ENCODE results near the gene PURA.
A peak's percentile ranks its signal among the peaks of the same experiment; 100 is the strongest.

The PURA gene

GRCh38 chr5:140107312-140108092, 6.4 kb upstream of the PURA start (continued):
- TF ChIP-seq PRDM6 (tag by site-specific recombination; IDR thresholded peaks at IDR 0.05) (no peak), PATZ1 (tag by site-specific recombination; IDR thresholded peaks at IDR 0.05) (no peak), ZBTB6 (tag by site-specific recombination; IDR thresholded peaks at IDR 0.05) (peak; percentile 16; the same call in 1 of the 2 replicates), MEIS1 (CRISPR knock-in tag; IDR thresholded peaks at IDR 0.05; ENCODE audit: borderline replicate concordance) (no peak), KLF9 (tag by site-specific recombination; IDR thresholded peaks at IDR 0.05; ENCODE audit: low read depth) (peak; percentile 78), SALL2 (tag by site-specific recombination; IDR thresholded peaks at IDR 0.05; ENCODE audit: borderline replicate concordance) (no peak), ZNF707 (tag by site-specific recombination; IDR thresholded peaks at IDR 0.05) (no peak), ZNF513 (tag by site-specific recombination; IDR thresholded peaks at IDR 0.05) (peak; percentile 84), ZNF2 (tag by site-specific recombination; IDR thresholded peaks at IDR 0.05) (no peak), ZNF837 (tag by site-specific recombination; IDR thresholded peaks at IDR 0.05) (no peak), ZNF449 (tag by site-specific recombination; IDR thresholded peaks at IDR 0.05) (no peak), RBAK (tag by site-specific recombination; IDR thresholded peaks at IDR 0.05) (no peak), ZIC2 (tag by site-specific recombination; IDR thresholded peaks at IDR 0.05) (no peak), ZFP41 (tag by site-specific recombination; IDR thresholded peaks at IDR 0.05; ENCODE audit: borderline replicate concordance) (no peak), ZNF341 (tag by site-specific recombination; IDR thresholded peaks at IDR 0.05; ENCODE audit: low read depth) (no peak), ZNF140 (tag by site-specific recombination; IDR thresholded peaks at IDR 0.05) (no peak), ZNF391 (tag by site-specific recombination; IDR thresholded peaks at IDR 0.05; ENCODE audit: borderline replicate concordance, low read depth) (peak; percentile 41; the same call in 1 of the 2 replicates), ZNF416 (tag by site-specific recombination; IDR thresholded peaks at IDR 0.05) (no peak), ZNF521 (tag by site-specific recombination; IDR thresholded peaks at IDR 0.05) (no peak), ZNF555 (tag by site-specific recombination; conservative IDR thresholded peaks at IDR 0.05) (no peak), ZNF704 (tag by site-specific recombination; IDR thresholded peaks at IDR 0.05) (no peak), REST (tag by site-specific recombination; IDR thresholded peaks at IDR 0.05) (peak; percentile 23), ZNF610 (tag by site-specific recombination; IDR thresholded peaks at IDR 0.05; ENCODE audit: borderline replicate concordance) (no peak; the same call in none of the 2 replicates), ZNF350 (tag by site-specific recombination; IDR thresholded peaks at IDR 0.05) (no peak), ZSCAN4 (tag by site-specific recombination; IDR thresholded peaks at IDR 0.05) (no peak)
